ENCODE measurements around the gene PLP1. TPM values are rescaled to one million over a fixed set of nuclear protein-coding genes. Genes with fewer than 3 reads are reported as not detected.
"Not testable (repeated sequence)": the region's sequence is repeated elsewhere in the genome, so short reads cannot be mapped to it uniquely, and the experiment has no call there.

Gene PLP1
- total and polyA plus RNA-seq, 2 of the 8 experiments (the other 6 are each of a cell fraction or from before 2014, with no cell fraction given), result 49.2 to 218 TPM

GRCh38 chrX:103763541-103763940, 13.1 kb upstream of the PLP1 start:
- H3K14ac ChIP-seq (ENCODE audit: insufficient read length); CTCF ChIA-PET (ENCODE audit: partially characterized antibody); H3K23me2 ChIP-seq (ENCODE audit: low read depth, low read length); H4K5ac ChIP-seq (ENCODE audit: insufficient read length, low read depth, low read length); H2AFZ ChIP-seq (ENCODE audit: low read length); H3K18ac ChIP-seq (ENCODE audit: extremely low read depth, low read length); H2AK5ac ChIP-seq (ENCODE audit: low read depth, low read length); H2BK120ac ChIP-seq (replicated peaks; ENCODE audit: low read depth, low read length); H3K4ac ChIP-seq (replicated peaks; ENCODE audit: insufficient read length, low read depth, low read length); DNase-seq (ENCODE audit: low read depth in 1 of 2, low spot score in 2 of 2); H4K8ac ChIP-seq (ENCODE audit: extremely low read depth, insufficient read depth, low read length); H3K9me3 ChIP-seq (ENCODE audit: insufficient read depth in 2 of 2, low read depth in 1 of 2, low read length in 1 of 2); H3K36me3 ChIP-seq (ENCODE audit: control insufficient read depth in 2 of 4, insufficient read depth in 4 of 4, low read length in 3 of 4); H2BK5ac ChIP-seq (ENCODE audit: low read depth, low read length); H3K9ac ChIP-seq (replicated peaks in 1 of 4; ENCODE audit: extremely low read depth in 1 of 4, low read depth in 3 of 4, low read length in 3 of 4); H3K27me3 ChIP-seq (replicated peaks in 1 of 4; ENCODE audit: control insufficient read depth in 3 of 4, extremely low read depth in 1 of 4, insufficient read depth in 3 of 4, low read length in 3 of 4); H3K23ac ChIP-seq (ENCODE audit: insufficient read length); H3K4me2 ChIP-seq (ENCODE audit: insufficient read depth in 1 of 2, low read depth in 2 of 2, low read length in 2 of 2); H2BK15ac ChIP-seq (ENCODE audit: low read length); H3K79me2 ChIP-seq (ENCODE audit: control insufficient read depth in 1 of 2, insufficient read depth in 2 of 2, low read length in 2 of 2); H2BK12ac ChIP-seq (ENCODE audit: low read depth, low read length); FAIRE-seq; H3K56ac ChIP-seq (replicated peaks; ENCODE audit: insufficient read length, low read depth, low read length); H3K79me1 ChIP-seq (ENCODE audit: low read depth, low read length); H4K20me1 ChIP-seq (replicated peaks in 1 of 2; ENCODE audit: control insufficient read depth in 1 of 2, insufficient read depth in 2 of 2, low read length in 2 of 2); H2BK20ac ChIP-seq (ENCODE audit: low read length); H4K91ac ChIP-seq (replicated peaks; ENCODE audit: insufficient read length, low read length); H3K27ac ChIP-seq (ENCODE audit: low read depth, low read length); H3K4me3 ChIP-seq (ENCODE audit: extremely low read depth in 1 of 4, insufficient read depth in 2 of 4, low read depth in 3 of 4, low read length in 4 of 4): not testable (repeated sequence)
- POLR2A ChIA-PET (ENCODE audit: partially characterized antibody), result interaction anchor here (0.9 to 4.1 kb wide), 9 partner anchors 11 to 61 kb away, joined by 3 to 33 read pairs (median 4); partner anchors contain the start of gene TMEM31
- WGBS, 2 experiments (ENCODE audit: extremely low coverage in 1 of 2, insufficient coverage in 1 of 2, insufficient read length in 1 of 2, insufficient replicate concordance in 2 of 2, low coverage in 1 of 2, low lambda C conversion rate in 2 of 2, missing lambda C conversion rate in 1 of 2), result 92% methylated on average over 5 of the region's 5 CpGs; no CpG with 5 or more reads in 1 of the 2 experiments
- H3K4me1 ChIP-seq (replicated peaks in 1 of 4; ENCODE audit: control insufficient read depth in 3 of 4, insufficient read depth in 4 of 4, low read length in 3 of 4), result peaks cover 1 to 10% (median 9%) of the 10 kb centered on the region in 4 experiments; a peak in 6 of 7 replicates
